GM18909 (cell line): ENCODE measurements around the gene KIF1B.
"Not testable (repeated sequence)": the region's sequence is repeated elsewhere in the genome, so short reads cannot be mapped to it uniquely, and the experiment has no call there.

Source experiments
- ATAC-seq: cut with Tn5 transposase; IDR thresholded peaks from one replicate; pipeline ENCODE4 v1.9.1; 2021; ENCODE audit warnings: mild to moderate bottlenecking; ENCODE audit not compliant: unreplicated experiment, poor library complexity

The KIF1B gene

GRCh38 chr1:10225573-10225972 lies 15.2 kb downstream of the KIF1B start:
- no peak for ATAC-seq

GRCh38 chr1:10228528-10228927 lies 18.2 kb downstream of the KIF1B start:
- no peak for ATAC-seq

- no peak for ATAC-seq
Observed at GRCh38 chr1:10229903-10230302, 19.5 kb downstream of the KIF1B start.

- no peak for ATAC-seq
Observed at GRCh38 chr1:10232163-10232562, 21.8 kb downstream of the KIF1B start.

- no peak for ATAC-seq
Observed at GRCh38 chr1:10236405-10237156, 26.2 kb downstream of the KIF1B start.

- no peak for ATAC-seq
Observed at GRCh38 chr1:10237157-10237539, 26.8 kb downstream of the KIF1B start.

- ATAC-seq: no peak
Observed at GRCh38 chr1:10242135-10242534, 31.8 kb downstream of the KIF1B start.

- no peak for ATAC-seq
Observed at GRCh38 chr1:10242811-10243210, 32.4 kb downstream of the KIF1B start.

- ATAC-seq: no peak
Observed at GRCh38 chr1:10245674-10246073, 35.3 kb downstream of the KIF1B start.

GRCh38 chr1:10249808-10250457 lies 39.6 kb downstream of the KIF1B start:
- ATAC-seq: no peak

GRCh38 chr1:10250663-10251062 lies 40.3 kb downstream of the KIF1B start:
- ATAC-seq: no peak

GRCh38 chr1:10251325-10252108 lies 41.1 kb downstream of the KIF1B start:
- not testable (repeated sequence) for ATAC-seq

GRCh38 chr1:10252508-10252907 lies 42.1 kb downstream of the KIF1B start:
- no peak for ATAC-seq

GRCh38 chr1:10253149-10253548 lies 42.8 kb downstream of the KIF1B start:
- no peak for ATAC-seq

GRCh38 chr1:10253755-10254154 lies 43.4 kb downstream of the KIF1B start:
- ATAC-seq: no peak

- no peak for ATAC-seq
Observed at GRCh38 chr1:10257851-10258250, 47.5 kb downstream of the KIF1B start.

- ATAC-seq: not testable (repeated sequence)
Observed at GRCh38 chr1:10259547-10259946, 49.2 kb downstream of the KIF1B start.

GRCh38 chr1:10263450-10264082 lies 53.2 kb downstream of the KIF1B start:
- no peak for ATAC-seq

- ATAC-seq: no peak
Observed at GRCh38 chr1:10265027-10265426, 54.7 kb downstream of the KIF1B start.

- no peak for ATAC-seq
Observed at GRCh38 chr1:10265900-10266299, 55.5 kb downstream of the KIF1B start.

- no peak for ATAC-seq
Observed at GRCh38 chr1:10267319-10267718, 56.9 kb downstream of the KIF1B start.
